GM03348 (cell line): ENCODE results near the gene AGAP6.
"Not testable (repeated sequence)": the region's sequence is repeated elsewhere in the genome, so short reads cannot be mapped to it uniquely, and the experiment has no call there.

Source experiments
- DNase-seq: peaks from one replicate; pipeline ENCODE4 v3.0.0; 2012; ENCODE audit warnings: low spot score

Gene AGAP6

GRCh38 chr10:50025627-50026026 is 37.4 kb downstream of the AGAP6 start:
- no peak for DNase-seq

- DNase-seq: no peak
Measured at GRCh38 chr10:50027195-50027594, 39.0 kb downstream of the AGAP6 start.

GRCh38 chr10:50033481-50033880 is 45.3 kb downstream of the AGAP6 start:
- peak; percentile 47 for DNase-seq

GRCh38 chr10:50035337-50035736 is 47.1 kb downstream of the AGAP6 start:
- not testable (repeated sequence) for DNase-seq

GRCh38 chr10:50044941-50045664 is 56.9 kb downstream of the AGAP6 start:
- DNase-seq: no peak

- not testable (repeated sequence) for DNase-seq
Measured at GRCh38 chr10:50046457-50046856, 58.3 kb downstream of the AGAP6 start.

- not testable (repeated sequence) for DNase-seq
Measured at GRCh38 chr10:50047594-50047993, 59.4 kb downstream of the AGAP6 start.

GRCh38 chr10:50051995-50052660 is 63.9 kb downstream of the AGAP6 start:
- peak; percentile 21 for DNase-seq

GRCh38 chr10:50052778-50053376 is 64.7 kb downstream of the AGAP6 start:
- not testable (repeated sequence) for DNase-seq

GRCh38 chr10:50055494-50056292 is 67.5 kb downstream of the AGAP6 start:
- DNase-seq: not testable (repeated sequence)

GRCh38 chr10:50056654-50057053 is 68.4 kb downstream of the AGAP6 start:
- not testable (repeated sequence) for DNase-seq

- DNase-seq: not testable (repeated sequence)
Measured at GRCh38 chr10:50058727-50059126, 70.5 kb downstream of the AGAP6 start.

- DNase-seq: not testable (repeated sequence)
Measured at GRCh38 chr10:50059946-50060345, 71.7 kb downstream of the AGAP6 start.
